Measurements from ENCODE around the gene SH3BP1. TPM values are rescaled to one million over a fixed set of nuclear protein-coding genes. Genes with fewer than 3 reads are reported as not detected.

Gene SH3BP1
- total and polyA plus RNA-seq, 2 of the 13 experiments (the other 11 are each of a cell fraction or from before 2014, with no cell fraction given): 8.4 to 18.5 TPM

DNA sequence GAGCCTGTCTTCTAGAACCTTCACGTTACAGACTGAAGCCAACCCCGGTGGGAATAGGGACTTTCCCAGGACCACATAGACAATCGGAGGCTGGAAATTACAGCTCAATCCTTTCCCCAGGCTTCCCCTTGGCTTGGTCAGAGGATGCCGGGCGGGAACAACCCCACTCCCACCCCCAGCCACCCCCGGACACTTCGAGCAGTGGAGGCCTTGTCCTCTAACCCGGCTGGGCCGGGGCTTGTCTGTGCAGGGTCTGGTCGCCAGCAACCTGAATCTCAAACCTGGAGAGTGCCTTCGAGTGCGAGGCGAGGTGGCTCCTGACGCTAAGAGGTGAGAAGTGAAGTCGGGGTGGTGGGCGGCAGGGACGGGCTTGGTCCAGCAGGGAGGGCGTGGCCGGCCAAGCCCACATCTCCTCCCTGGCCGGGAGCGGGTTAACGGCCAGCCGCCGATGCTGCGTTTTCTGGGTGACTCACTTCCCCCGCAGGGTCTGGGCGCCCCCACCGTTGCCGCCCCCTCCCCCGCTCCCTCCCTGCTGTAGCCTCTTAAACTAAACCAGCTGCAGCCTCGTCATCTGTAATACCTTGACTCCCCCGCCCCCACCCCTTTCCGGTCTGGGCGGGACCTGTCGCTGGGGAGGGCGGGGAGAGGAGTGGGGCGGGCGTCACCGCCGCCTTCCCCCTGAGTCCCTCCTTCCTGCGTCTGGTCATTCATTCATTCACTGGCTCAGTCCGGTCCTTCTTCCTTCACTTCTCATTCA lies 37.4 kb downstream of the SH3BP1 start (continued):
- TF ChIP-seq ETV5 (CRISPR knock-in tag; IDR thresholded peaks at IDR 0.05; ENCODE audit: borderline replicate concordance) (peak; percentile 97), ZFX (CRISPR knock-in tag; IDR thresholded peaks at IDR 0.05; ENCODE audit: low read depth) (peak; percentile 40; the same call in 1 of the 2 replicates), ZNF572 (CRISPR knock-in tag; IDR thresholded peaks at IDR 0.05) (no peak), HNRNPK (IDR thresholded peaks at IDR 0.05; ENCODE audit: low read depth, low read length, poor library complexity, severe bottlenecking) (peak; percentile 13), ELF1 (CRISPR knock-in tag; IDR thresholded peaks at IDR 0.05) (peak; percentile 32; the same call in 1 of the 2 replicates), PTBP1 (IDR thresholded peaks at IDR 0.05; ENCODE audit: low read depth, low read length, poor library complexity, severe bottlenecking) (no peak), ZNF776 (CRISPR knock-in tag; IDR thresholded peaks at IDR 0.05) (0 out of 2 replicates have a peak, but pooled peaks have one; percentile 49), ZNF235 (CRISPR knock-in tag; IDR thresholded peaks at IDR 0.05; ENCODE audit: borderline replicate concordance) (0 out of 2 replicates have a peak, but pooled peaks have one; percentile 33), HDAC1 (CRISPR knock-in tag; IDR thresholded peaks at IDR 0.05) (peak; percentile 58; the same call in 1 of the 2 replicates), RXRB (CRISPR knock-in tag; IDR thresholded peaks at IDR 0.05; ENCODE audit: borderline replicate concordance) (0 out of 2 replicates have a peak, but pooled peaks have one; percentile 19), MYC (CRISPR knock-in tag; IDR thresholded peaks at IDR 0.05; ENCODE audit: borderline replicate concordance) (no peak), MBD4 (IDR thresholded peaks at IDR 0.05; ENCODE audit: borderline replicate concordance, low read length) (no peak), ZC3H4 (CRISPR knock-in tag; IDR thresholded peaks at IDR 0.05; ENCODE audit: borderline replicate concordance) (no peak), ZNF547 (CRISPR knock-in tag; IDR thresholded peaks at IDR 0.05) (no peak), MAZ (IDR thresholded peaks at IDR 0.05; ENCODE audit: borderline replicate concordance, low read depth, low read length) (peak; percentile 71), MAZ (CRISPR knock-in tag; IDR thresholded peaks at IDR 0.05; ENCODE audit: low read depth) (no peak), ZFP82 (CRISPR knock-in tag; IDR thresholded peaks at IDR 0.05; ENCODE audit: borderline replicate concordance) (no peak), REL (CRISPR knock-in tag; conservative IDR thresholded peaks at IDR 0.05) (no peak), PHF8 (CRISPR knock-in tag; IDR thresholded peaks at IDR 0.05) (peak; percentile 39; the same call in 1 of the 2 replicates), EP300 (IDR thresholded peaks at IDR 0.05; ENCODE audit: low read depth in 2 of 2, low read length in 2 of 2) (no peak), EP300 (CRISPR knock-in tag; IDR thresholded peaks at IDR 0.05; ENCODE audit: borderline replicate concordance) (peak; percentile 38; the same call in 1 of the 2 replicates), TMF1 (CRISPR knock-in tag; IDR thresholded peaks at IDR 0.05; ENCODE audit: low read depth) (no peak), SMC3 (IDR thresholded peaks at IDR 0.05; ENCODE audit: low read length) (no peak), EHMT2 (IDR thresholded peaks at IDR 0.05; ENCODE audit: borderline replicate concordance, low read depth, low read length) (no peak)
- TF ChIP-seq, protein P1, sequence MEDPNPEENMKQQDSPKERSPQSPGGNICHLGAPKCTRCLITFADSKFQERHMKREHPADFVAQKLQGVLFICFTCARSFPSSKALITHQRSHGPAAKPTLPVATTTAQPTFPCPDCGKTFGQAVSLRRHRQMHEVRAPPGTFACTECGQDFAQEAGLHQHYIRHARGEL (CRISPR knock-in tag; IDR thresholded peaks at IDR 0.05): no peak
- TF ChIP-seq, protein P2, sequence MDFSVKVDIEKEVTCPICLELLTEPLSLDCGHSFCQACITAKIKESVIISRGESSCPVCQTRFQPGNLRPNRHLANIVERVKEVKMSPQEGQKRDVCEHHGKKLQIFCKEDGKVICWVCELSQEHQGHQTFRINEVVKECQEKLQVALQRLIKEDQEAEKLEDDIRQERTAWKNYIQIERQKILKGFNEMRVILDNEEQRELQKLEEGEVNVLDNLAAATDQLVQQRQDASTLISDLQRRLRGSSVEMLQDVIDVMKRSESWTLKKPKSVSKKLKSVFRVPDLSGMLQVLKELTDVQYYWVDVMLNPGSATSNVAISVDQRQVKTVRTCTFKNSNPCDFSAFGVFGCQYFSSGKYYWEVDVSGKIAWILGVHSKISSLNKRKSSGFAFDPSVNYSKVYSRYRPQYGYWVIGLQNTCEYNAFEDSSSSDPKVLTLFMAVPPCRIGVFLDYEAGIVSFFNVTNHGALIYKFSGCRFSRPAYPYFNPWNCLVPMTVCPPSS (IDR thresholded peaks at IDR 0.05): no peak
- TF ChIP-seq, protein P3, sequence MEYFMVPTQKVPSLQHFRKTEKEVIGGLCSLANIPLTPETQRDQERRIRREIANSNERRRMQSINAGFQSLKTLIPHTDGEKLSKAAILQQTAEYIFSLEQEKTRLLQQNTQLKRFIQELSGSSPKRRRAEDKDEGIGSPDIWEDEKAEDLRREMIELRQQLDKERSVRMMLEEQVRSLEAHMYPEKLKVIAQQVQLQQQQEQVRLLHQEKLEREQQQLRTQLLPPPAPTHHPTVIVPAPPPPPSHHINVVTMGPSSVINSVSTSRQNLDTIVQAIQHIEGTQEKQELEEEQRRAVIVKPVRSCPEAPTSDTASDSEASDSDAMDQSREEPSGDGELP (IDR thresholded peaks at IDR 0.05; ENCODE audit: borderline replicate concordance, low read depth): peak; percentile 80
- TF ChIP-seq, protein P4, sequence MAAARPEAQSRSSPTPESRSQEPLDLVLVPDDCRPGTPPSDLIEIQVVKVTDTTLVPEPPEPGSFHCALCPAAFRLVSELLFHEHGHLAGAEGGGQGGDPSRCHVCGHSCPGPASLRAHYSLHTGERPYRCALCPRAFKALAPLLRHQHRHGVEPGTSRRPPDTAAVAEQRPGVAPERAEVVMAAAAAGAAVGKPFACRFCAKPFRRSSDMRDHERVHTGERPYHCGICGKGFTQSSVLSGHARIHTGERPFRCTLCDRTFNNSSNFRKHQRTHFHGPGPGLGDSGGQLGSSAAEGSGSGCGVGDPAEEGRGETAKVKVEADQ (CRISPR knock-in tag; IDR thresholded peaks at IDR 0.05; ENCODE audit: borderline replicate concordance): no peak

Data from HepG2 (cell line).